Lung (tissue), 12 donors: Measurements from ENCODE around the gene TMEM151A. TPM values are rescaled to one million over a fixed set of nuclear protein-coding genes. Genes with fewer than 3 reads are reported as not detected.
"Not testable (repeated sequence)": the region's sequence is repeated elsewhere in the genome, so short reads cannot be mapped to it uniquely, and the experiment has no call there.

Source experiments
- ATAC-seq: fragments of 200-7000 bp; cut with Tn5 transposase; one replicate; pipeline ENCODE4 v1.9.1; 2020; ENCODE audit warnings: moderate number of reproducible peaks; ENCODE audit not compliant: insufficient read depth, low FRiP score
- DNase-seq, 3 donors: peaks; one replicate each; pipeline ENCODE4 v3.0.0-alpha.2; 2013 to 2017
- H3K27ac ChIP-seq, 2 donors: one replicate each; pipeline ENCODE4 v1.5.1; 2013; ENCODE audit warnings: mild to moderate bottlenecking in 2 of 2, moderate library complexity in 2 of 2, control low read depth in 1 of 2, inconsistent platforms in 1 of 2, low read depth in 1 of 2, low read length in 1 of 2
- H3K27me3 ChIP-seq, 3 donors: one replicate each; pipeline ENCODE4 v1.5.1; 2013; ENCODE audit warnings: low read length in 2 of 3; ENCODE audit not compliant: control insufficient read depth in 3 of 3, insufficient read depth in 3 of 3
- H3K36me3 ChIP-seq, 4 donors: one replicate each; pipeline ENCODE4 v1.5.1; 2013; ENCODE audit warnings: low read length in 4 of 4, mild to moderate bottlenecking in 1 of 4, moderate library complexity in 1 of 4; ENCODE audit not compliant: control insufficient read depth in 4 of 4, insufficient read depth in 4 of 4
- H3K4me1 ChIP-seq, 5 donors: one replicate each; pipeline ENCODE4 v1.5.1; 2013; ENCODE audit warnings: low read length in 5 of 5, mild to moderate bottlenecking in 2 of 5, moderate library complexity in 1 of 5; ENCODE audit not compliant: control insufficient read depth in 5 of 5, insufficient read depth in 5 of 5
- H3K4me3 ChIP-seq: one replicate; pipeline ENCODE4 v1.5.1; 2013; ENCODE audit warnings: mild to moderate bottlenecking, control low read depth, moderate library complexity
- H3K9ac ChIP-seq, 2 donors: one replicate each; pipeline ENCODE4 v1.5.1; 2013; ENCODE audit warnings: low read length in 2 of 2, control low read depth in 1 of 2; ENCODE audit not compliant: insufficient read depth in 1 of 2
- H3K9me3 ChIP-seq, 4 donors: one replicate each; pipeline ENCODE4 v1.5.1; 2013; ENCODE audit warnings: low read length in 3 of 4, mild to moderate bottlenecking in 1 of 4, moderate library complexity in 1 of 4; ENCODE audit not compliant: control insufficient read depth in 4 of 4, insufficient read depth in 3 of 4
- WGBS, 2 donors: extraction: QIAGEN DNeasy Blood & Tissue Kit; methylation state at CpG; one replicate each; pipeline ENCODE4 v1.1.7; 2013; 5-methylcytosine and 5-hydroxymethylcytosine counted together
- polyA plus RNA-seq, 2 donors: library from polyadenylated mRNA; stranded (reverse); fragments of 200-250 nt; gene quantifications; one replicate each; pipeline ENCODE4 v1.2.1, GENCODE V29; 2013
- total RNA-seq, 2 donors: library from RNA; depleted of rRNA in 1 of 2; stranded (reverse); fragments of >200 nt in 1 of 2; gene quantifications; one replicate each; pipeline ENCODE4 v1.2.1, GENCODE V29; 2014 to 2021
- TF ChIP-seq, protein P1 (sequence below): IDR thresholded peaks from 2 replicates; pipeline ENCODE4 v1.5.1; 2012; ENCODE audit warnings: mild to moderate bottlenecking; ENCODE audit errors: control extremely low read depth, extremely low read depth
- donor health status: control.
- donor health status: control.
- donor health status: Bipolar disorder and iron deficiency.
- donor health status: healthy.
- donor health status: DM: yes; HTN: yes; CAD: no.

TMEM151A gene
- total and polyA plus RNA-seq, 4 donors = 0.09 to 0.91 (median 0.25) TPM

DNA sequence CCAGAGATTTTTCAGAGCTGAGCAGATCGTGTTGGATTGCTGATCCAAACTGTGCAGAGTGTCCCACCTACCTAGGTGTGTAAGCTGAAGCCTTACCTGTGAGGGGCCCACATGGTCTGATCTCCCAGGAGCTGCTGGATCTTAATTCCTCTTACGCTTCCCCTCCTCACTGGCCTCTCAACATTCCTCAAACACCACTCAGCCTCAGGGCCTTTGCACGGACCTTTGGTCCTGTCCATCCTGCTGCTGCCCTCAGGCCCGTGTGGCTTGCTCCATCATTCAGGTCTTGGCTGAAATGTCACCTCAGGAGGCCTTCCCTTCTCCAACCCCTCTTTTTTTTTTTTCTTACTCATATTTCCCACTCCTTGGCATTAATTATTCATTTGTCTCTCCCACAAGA is 44.4 kb upstream of the TMEM151A start:
- no peak overlapping the region for H3K9ac ChIP-seq
- ATAC-seq = no peak
- H3K36me3 ChIP-seq = peaks cover 0 to 32% (median 12%) of the 10 kb centered on the region in 4 donors
- H3K4me3 ChIP-seq = no peak overlapping the region
- 93 to 96% methylated on average over 4 of the region's 4 CpGs for whole genome bisulfite sequencing, 2 donors
- H3K4me1 ChIP-seq = no peaks in the 10 kb centered on the region
- no peaks in the 10 kb centered on the region for H3K9me3 ChIP-seq
- no peaks in the 10 kb centered on the region for H3K27me3 ChIP-seq
- no peak overlapping the region for H3K27ac ChIP-seq
- DNase-seq = no peak
- TF ChIP-seq, protein P1, sequence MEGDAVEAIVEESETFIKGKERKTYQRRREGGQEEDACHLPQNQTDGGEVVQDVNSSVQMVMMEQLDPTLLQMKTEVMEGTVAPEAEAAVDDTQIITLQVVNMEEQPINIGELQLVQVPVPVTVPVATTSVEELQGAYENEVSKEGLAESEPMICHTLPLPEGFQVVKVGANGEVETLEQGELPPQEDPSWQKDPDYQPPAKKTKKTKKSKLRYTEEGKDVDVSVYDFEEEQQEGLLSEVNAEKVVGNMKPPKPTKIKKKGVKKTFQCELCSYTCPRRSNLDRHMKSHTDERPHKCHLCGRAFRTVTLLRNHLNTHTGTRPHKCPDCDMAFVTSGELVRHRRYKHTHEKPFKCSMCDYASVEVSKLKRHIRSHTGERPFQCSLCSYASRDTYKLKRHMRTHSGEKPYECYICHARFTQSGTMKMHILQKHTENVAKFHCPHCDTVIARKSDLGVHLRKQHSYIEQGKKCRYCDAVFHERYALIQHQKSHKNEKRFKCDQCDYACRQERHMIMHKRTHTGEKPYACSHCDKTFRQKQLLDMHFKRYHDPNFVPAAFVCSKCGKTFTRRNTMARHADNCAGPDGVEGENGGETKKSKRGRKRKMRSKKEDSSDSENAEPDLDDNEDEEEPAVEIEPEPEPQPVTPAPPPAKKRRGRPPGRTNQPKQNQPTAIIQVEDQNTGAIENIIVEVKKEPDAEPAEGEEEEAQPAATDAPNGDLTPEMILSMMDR = no peak

DNA sequence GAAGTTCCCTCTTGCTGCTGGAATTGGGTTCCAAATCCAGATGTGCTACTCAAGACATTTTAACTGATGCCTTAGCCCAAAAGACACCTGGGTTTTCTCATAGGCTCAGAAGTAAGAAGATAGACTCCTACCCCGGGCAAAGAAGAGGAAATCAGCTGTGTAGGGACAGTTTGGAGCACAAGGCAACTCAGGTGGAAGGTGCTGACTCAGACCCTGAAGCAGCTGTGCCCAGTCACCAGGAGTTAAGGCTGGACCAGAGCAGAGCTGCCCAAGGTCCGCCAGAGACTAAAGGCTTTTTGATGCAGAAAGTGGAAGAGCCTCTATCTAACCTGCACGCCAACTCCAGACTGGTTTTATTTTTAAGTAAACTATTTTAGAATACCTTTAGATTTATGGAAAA is 43.9 kb upstream of the TMEM151A start:
- peaks cover 0 to 28% (median 9%) of the 10 kb centered on the region in 4 donors for H3K36me3 ChIP-seq
- H3K4me3 ChIP-seq = no peak overlapping the region
- no peak overlapping the region for H3K27ac ChIP-seq
- H3K9ac ChIP-seq = no peak overlapping the region
- 88 to 92% methylated on average over 3 of the region's 3 CpGs for WGBS, 2 donors
- no peaks in the 10 kb centered on the region for H3K27me3 ChIP-seq
- H3K4me1 ChIP-seq = no peaks in the 10 kb centered on the region
- ATAC-seq (no peak), DNase-seq (no peak)
- TF ChIP-seq, protein P1 = no peak
- no peaks in the 10 kb centered on the region for H3K9me3 ChIP-seq

DNA sequence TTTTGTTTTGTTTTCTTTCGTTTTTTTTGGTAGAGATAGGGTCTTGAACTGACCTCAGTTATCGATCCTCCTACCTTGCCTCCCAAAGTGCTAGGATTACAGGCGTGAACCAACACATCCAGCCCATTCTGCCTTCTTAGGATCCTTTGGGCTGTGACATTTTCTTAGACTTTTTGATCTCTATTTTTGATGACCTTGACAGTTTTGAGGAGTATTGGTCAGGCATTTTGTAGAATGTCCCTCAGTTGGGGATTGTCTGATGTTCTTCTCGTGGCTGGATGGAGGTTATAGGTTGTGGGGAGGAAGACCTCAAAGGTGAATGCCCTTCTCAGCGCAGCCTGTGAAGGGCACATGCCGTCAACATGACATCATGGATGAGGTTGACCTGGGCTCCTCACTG is 42.8 kb upstream of the TMEM151A start:
- Histone ChIP-seq H3K4me3 (no peak overlapping the region), H3K4me1 (peaks cover 0 to 6% (median 0%) of the 10 kb centered on the region in 5 donors), H3K9ac (no peak overlapping the region), H3K36me3 (peaks cover 0 to 18% (median 8%) of the 10 kb centered on the region in 4 donors), H3K27me3 (no peaks in the 10 kb centered on the region), H3K9me3 (no peaks in the 10 kb centered on the region), H3K27ac (no peak overlapping the region)
- 88 to 94% methylated on average over 6 of the region's 6 CpGs for WGBS, 2 donors
- DNase-seq (no peak), ATAC-seq (no peak)
- TF ChIP-seq, protein P1 = no peak

DNA sequence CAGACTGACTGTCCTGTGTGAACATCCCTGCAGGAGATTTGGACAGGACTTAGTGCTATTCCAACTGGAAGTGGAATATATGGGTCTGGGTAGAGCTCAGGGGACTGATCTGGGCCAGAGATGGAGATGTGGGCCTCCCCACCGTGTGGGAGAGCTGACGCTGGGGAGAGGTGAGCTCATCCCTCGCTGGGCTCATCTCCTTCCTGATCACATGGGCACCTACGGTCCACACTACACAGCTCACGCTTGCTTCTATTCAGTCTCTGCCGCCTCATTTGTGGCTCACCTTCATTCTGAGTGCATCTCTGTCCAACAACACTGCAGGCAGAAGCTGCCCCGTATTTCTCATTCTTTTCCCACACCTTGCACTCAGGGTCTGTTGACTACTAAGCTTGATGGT is 39.9 kb upstream of the TMEM151A start:
- Histone ChIP-seq H3K36me3 (peaks cover 0 to 9% (median 5%) of the 10 kb centered on the region in 4 donors), H3K9ac (no peak overlapping the region), H3K27me3 (no peaks in the 10 kb centered on the region), H3K4me3 (no peak overlapping the region), H3K4me1 (peaks cover 0 to 6% (median 0%) of the 10 kb centered on the region in 5 donors), H3K9me3 (no peaks in the 10 kb centered on the region), H3K27ac (no peak overlapping the region)
- 78 to 80% methylated on average over 7 of the region's 7 CpGs for WGBS, 2 donors
- ATAC-seq = no peak
- no peak for DNase-seq
- TF ChIP-seq, protein P1 = no peak

DNA sequence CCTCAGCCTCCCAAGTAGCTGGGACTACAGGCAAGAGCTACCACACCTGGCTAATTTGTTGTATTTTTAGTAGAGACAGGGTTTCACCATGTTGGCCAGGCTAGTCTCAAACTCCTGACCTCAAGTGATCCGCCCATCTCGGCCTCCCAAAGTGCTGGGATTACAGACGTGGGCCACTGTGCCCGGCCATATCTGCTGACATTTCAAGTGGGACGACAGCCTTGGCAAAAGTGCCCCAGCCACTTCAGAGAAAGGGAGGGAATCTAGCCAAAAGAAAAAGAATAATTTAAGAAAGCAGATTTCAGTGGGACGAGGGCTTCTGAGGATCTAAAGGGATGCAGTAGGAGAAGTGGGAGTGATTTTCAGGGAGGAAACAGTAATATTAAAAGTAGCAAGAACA is 38.6 kb upstream of the TMEM151A start:
- not testable (repeated sequence) for H3K36me3 ChIP-seq, H3K4me1 ChIP-seq, DNase-seq, H3K27ac ChIP-seq, H3K4me3 ChIP-seq, H3K27me3 ChIP-seq, H3K9me3 ChIP-seq, ATAC-seq, H3K9ac ChIP-seq
- WGBS, 2 donors = 59 to 92% methylated on average over 6 of the region's 6 CpGs
